GM13977 (cell line): Measurements from ENCODE around the gene PAN3.

Experiments
- DNase-seq: peaks from one replicate; pipeline ENCODE4 v3.0.0; 2012; ENCODE audit warnings: low spot score
- CTCF ChIP-seq: IDR thresholded peaks from 2 replicates; pipeline ENCODE4 v1.5.1; 2012; ENCODE audit warnings: mild to moderate bottlenecking, control low read depth; ENCODE audit not compliant: insufficient read depth; ENCODE audit errors: extremely low read depth, missing control alignments
- in situ Hi-C: fragments of 300-500 bp; cut with MboI; formaldehyde crosslinking; loops from one replicate; pipeline ENCODE4 v1.12.0; 2022; ENCODE audit warnings: low sequenced_read_pairs, low pct_unique_long_range_greater_than_20kb, mixed read lengths, inconsistent platforms; ENCODE audit not compliant: unreplicated experiment

Gene PAN3

GRCh38 chr13:28173793-28174192, 35.4 kb downstream of the PAN3 start:
- no peak for DNase-seq
- no peak for TF ChIP-seq CTCF
- in situ Hi-C loops: no loop called here

GRCh38 chr13:28177327-28177726, 39.0 kb downstream of the PAN3 start:
- in situ Hi-C loops: no loop called here
- no peak for TF ChIP-seq CTCF
- no peak for DNase-seq

GRCh38 chr13:28177877-28178276, 39.5 kb downstream of the PAN3 start:
- in situ Hi-C loops: no loop called here

GRCh38 chr13:28179974-28180373, 41.6 kb downstream of the PAN3 start:
- in situ Hi-C loops: no loop called here
- no peak for DNase-seq
- TF ChIP-seq CTCF: no peak

More at GRCh38 chr13:28177877-28178276, 39.5 kb downstream of the PAN3 start:
- TF ChIP-seq CTCF: no peak
- DNase-seq: no peak

- no peak for DNase-seq
- TF ChIP-seq CTCF: no peak
Observed at GRCh38 chr13:28181413-28181812, 43.1 kb downstream of the PAN3 start.

GRCh38 chr13:28185256-28185655, 46.9 kb downstream of the PAN3 start:
- no peak for DNase-seq
- TF ChIP-seq CTCF: no peak
- in situ Hi-C loops: no loop called here

More at GRCh38 chr13:28181413-28181812, 43.1 kb downstream of the PAN3 start:
- in situ Hi-C loops: no loop called here

- in situ Hi-C loops: no loop called here
- DNase-seq: no peak
- no peak for TF ChIP-seq CTCF
Observed at GRCh38 chr13:28199089-28199488, 60.7 kb downstream of the PAN3 start.
